ENCODE measurements around the gene HTR6. TPM values are rescaled to one million over a fixed set of nuclear protein-coding genes. Genes with fewer than 3 reads are reported as not detected.

The HTR6 gene
- total RNA-seq, 1 donor from 2014 or later: not detected

DNA sequence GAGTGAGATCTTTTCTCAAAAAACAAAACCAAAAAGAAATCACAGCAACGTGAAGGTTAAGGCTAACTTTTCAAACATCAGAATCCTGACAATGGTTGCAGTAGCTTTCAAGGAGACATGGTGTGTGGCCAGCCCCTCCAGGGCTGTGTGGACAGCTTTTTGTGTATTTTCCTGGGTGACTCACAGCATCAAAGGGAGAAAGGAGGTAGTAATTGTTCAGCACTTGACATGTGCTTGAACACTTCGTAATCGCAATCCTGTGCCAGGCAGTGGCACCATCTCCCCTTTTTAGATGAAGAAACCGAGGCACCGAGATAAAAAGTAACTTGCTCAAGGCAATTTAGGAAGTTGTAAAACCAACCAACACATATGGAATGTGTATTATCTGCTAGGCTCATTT, 10.3 kb upstream of the HTR6 start:
- intact Hi-C loops (cut with micrococcal nuclease): loop anchor here (5.0 to 10.0 kb wide), 2 partner anchors 160 to 312 kb away; no protein-coding TSS in a partner anchor
- DNase-seq: no peak
- ATAC-seq: no peak

- intact Hi-C loops (cut with micrococcal nuclease): loop anchor here (5.0 to 10.0 kb wide), 2 partner anchors 160 to 313 kb away; no protein-coding TSS in a partner anchor
- no peak for ATAC-seq
- no peak for DNase-seq
These were observed 9.6 kb upstream of the HTR6 start for GRCh38 chr1:19654886-19655717.

DNA sequence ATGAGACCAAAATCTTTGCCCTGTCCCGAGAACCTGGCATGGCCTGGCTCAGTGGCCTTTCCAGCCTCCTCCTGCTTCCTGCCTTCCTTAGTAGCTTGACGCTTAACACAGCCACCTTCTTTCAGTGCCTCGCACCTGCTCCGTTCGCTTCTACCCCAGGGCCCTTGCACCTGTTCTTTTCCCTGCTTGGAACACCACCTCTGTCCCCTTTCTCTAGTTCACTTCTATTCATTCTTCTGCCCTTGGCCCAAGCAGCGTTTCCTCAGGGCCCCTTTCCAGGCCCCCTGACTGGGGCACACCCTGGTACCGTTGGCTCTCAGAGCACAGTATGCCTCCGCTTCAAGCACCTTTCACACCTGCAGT, 9.0 kb upstream of the HTR6 start:
- no peak for DNase-seq
- intact Hi-C loops (cut with micrococcal nuclease): loop anchor here (10.0 kb wide), 1 partner anchor 161 kb away; no protein-coding TSS in a partner anchor
- ATAC-seq: no peak

DNA sequence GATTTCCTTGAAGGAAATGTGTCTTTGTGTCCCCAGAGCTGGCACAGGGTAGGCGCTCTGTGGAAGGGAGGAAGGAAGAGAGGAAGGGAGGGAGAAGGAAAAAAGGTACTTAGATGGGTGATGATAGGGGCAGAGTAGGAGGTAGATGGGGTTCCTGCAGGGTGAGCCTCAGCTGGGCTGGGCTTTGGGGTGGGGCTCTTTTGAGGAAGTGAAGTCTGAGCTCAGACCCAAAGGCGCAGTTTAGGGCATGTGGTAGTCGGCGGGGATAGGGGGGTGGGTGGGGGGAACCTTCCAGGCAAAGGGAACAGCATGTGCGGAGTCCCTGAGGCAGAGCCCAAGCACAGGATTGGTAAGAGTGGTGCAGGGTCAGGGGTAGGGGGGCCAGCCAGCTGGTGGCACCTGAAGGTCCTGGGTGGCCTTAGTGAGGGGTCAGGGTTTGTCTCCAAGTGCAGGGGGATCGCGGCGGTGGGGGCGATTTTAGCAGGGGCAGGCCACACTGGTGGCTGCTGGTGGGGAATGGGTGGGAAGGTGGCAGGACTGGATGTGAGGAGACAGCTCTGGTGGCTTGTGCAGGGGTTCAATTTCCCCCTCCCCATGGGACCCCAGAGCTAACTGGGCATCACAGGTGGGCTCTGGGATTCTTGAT, 8.4 kb upstream of the HTR6 start:
- intact Hi-C loops (cut with micrococcal nuclease): loop anchor here (10.0 kb wide), 1 partner anchor 161 kb away; no protein-coding TSS in a partner anchor
- DNase-seq: no peak
- ATAC-seq: no peak

- intact Hi-C loops (cut with micrococcal nuclease): loop anchor here (10.0 kb wide), 1 partner anchor 162 kb away; no protein-coding TSS in a partner anchor
- DNase-seq (no peak), ATAC-seq (no peak)
These were observed 7.8 kb upstream of the HTR6 start for GRCh38 chr1:19656780-19657466.

DNA sequence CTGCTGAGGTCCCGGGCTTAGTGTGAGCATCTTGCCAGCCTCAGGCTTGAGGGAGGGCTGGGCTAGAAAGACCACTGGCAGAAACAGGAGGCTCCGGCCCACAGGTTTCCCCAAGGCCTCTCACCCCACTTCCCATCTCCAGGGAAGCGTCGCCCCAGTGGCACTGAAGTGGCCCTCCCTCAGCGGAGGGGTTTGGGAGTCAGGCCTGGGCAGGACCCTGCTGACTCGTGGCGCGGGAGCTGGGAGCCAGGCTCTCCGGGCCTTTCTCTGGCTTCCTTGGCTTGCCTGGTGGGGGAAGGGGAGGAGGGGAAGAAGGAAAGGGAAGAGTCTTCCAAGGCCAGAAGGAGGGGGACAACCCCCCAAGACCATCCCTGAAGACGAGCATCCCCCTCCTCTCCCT, 7.2 kb upstream of the HTR6 start:
- no peak for ATAC-seq
- intact Hi-C loops (cut with micrococcal nuclease): loop anchor here (10.0 kb wide), 1 partner anchor 163 kb away; no protein-coding TSS in a partner anchor
- no peak for DNase-seq

GRCh38 chr1:19658186-19658585, 6.5 kb upstream of the HTR6 start:
- ATAC-seq (no peak), DNase-seq (no peak)
- intact Hi-C loops (cut with micrococcal nuclease): loop anchor here (10.0 kb wide), 1 partner anchor 163 kb away; no protein-coding TSS in a partner anchor

GRCh38 chr1:19661721-19662228, 2.9 kb upstream of the HTR6 start:
- ATAC-seq (no peak), DNase-seq (no peak)
- intact Hi-C loops (cut with micrococcal nuclease): no loop called here

DNA sequence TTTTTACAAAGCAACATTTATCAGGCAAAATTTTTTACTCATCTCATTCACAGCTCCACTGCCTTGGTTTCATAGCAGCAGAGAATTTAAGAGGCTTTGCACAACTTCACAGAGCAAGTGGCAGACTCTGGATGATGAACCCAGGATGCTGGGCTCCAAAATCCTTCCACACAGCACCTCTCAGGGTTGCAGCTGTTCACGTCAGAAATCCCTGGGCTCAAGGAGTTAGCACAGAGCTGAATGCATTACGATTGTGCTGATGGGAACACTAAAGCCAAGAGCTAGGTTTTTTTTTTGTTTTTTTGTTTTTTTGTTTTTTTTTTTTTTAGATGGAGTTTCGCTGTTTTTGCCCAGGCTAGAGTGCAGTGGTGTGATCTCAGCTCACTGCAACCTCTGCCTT, 2.4 kb upstream of the HTR6 start:
- ATAC-seq: no peak
- DNase-seq: no peak
- intact Hi-C loops (cut with micrococcal nuclease): no loop called here

DNA sequence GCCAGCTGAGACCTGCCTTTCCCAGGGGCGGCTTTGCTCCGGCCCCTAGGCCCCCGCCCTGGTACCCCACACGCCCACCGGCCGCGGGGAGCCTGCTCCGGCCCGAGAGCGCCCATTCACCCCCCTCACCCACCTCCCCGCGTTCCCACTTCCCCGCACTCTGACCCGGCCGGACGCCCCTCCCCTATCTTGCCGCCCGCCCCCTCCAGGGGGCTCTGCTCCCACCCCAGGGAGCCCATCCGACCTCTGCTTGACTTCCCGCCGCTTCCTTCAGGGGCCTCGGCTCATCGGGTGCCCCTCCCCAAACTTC, 466 bp downstream of the HTR6 start:
- DNase-seq (no peak), ATAC-seq (no peak)
- intact Hi-C loops (cut with micrococcal nuclease): no loop called here

GRCh38 chr1:19665496-19666465, 1.1 kb downstream of the HTR6 start:
- no peak for ATAC-seq
- intact Hi-C loops (cut with micrococcal nuclease): no loop called here
- DNase-seq: no peak

DNA sequence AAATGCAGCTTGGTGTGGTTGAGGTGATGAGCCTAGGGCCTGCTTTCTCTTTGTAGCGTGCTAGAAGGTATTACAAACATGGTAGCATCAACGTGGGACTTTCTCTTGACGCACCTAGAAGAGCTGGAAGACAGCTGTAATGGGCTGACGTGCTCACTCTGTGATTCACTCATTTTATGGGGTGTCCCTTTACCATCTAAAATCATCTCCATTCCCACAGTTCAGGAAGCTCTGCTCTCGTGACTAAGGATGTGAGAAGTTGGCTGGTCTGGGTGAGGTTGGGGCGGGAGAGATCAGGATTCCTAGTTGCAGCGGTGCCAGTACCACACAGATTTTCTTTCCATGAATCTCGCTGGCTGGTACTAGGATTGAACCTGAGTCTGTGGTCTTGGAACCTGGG, 4.2 kb downstream of the HTR6 start:
- ATAC-seq (no peak), DNase-seq (no peak)
- intact Hi-C loops (cut with micrococcal nuclease): no loop called here

- intact Hi-C loops (cut with micrococcal nuclease): no loop called here
- DNase-seq: no peak
- ATAC-seq: no peak
These were observed 6.1 kb downstream of the HTR6 start for GRCh38 chr1:19670787-19671186.

- DNase-seq (no peak), ATAC-seq (no peak)
- intact Hi-C loops (cut with micrococcal nuclease): no loop called here
These were observed 7.6 kb downstream of the HTR6 start for GRCh38 chr1:19672237-19672636.

DNA sequence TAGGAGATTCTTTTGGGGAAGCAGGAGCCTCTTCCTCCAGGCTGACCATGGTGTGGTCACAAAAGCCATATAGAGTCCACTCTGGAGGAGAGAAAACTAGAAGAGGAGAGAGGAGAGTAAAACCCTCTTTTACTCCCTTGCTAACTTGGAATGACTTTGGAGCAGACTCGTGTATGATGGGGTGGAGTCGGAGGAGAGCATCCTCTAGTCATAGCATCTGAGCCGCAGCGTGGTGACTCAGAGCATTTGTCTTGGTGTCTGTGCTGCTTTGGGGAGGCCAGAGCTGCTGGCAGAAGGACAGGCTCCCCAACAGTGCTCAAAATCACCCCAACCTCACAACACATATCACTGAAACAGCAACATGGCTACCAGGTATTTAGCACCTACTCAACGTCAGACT, 11.1 kb downstream of the HTR6 start:
- DNase-seq (no peak), ATAC-seq (no peak)
- intact Hi-C loops (cut with micrococcal nuclease): no loop called here

GRCh38 chr1:19676438-19676922, 11.8 kb downstream of the HTR6 start:
- peak; percentile 70 for DNase-seq
- intact Hi-C loops (cut with micrococcal nuclease): no loop called here
- ATAC-seq: peak; percentile 89

DNA sequence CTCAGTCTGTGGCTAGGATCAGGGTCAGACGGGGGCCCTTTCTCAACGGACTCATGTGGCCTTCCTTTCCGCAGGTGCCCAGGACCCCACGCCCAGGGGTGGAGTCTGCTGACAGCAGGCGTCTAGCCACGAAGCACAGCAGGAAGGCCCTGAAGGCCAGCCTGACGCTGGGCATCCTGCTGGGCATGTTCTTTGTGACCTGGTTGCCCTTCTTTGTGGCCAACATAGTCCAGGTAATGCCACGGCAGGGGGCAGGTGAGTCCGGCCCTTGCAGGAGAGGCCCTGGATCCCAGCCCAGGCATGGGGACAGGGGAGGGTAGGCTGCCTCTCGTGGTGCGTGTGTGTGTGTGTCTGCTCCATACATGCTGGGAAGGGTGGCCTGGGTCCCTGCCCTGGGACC, 13.8 kb downstream of the HTR6 start:
- DNase-seq: no peak
- intact Hi-C loops (cut with micrococcal nuclease): no loop called here
- no peak for ATAC-seq

GRCh38 chr1:19678931-19679453, 14.3 kb downstream of the HTR6 start:
- DNase-seq (no peak), ATAC-seq (no peak)
- intact Hi-C loops (cut with micrococcal nuclease): no loop called here
